ENCODE data around the gene ZXDC.

Gene ZXDC

GRCh38 chr3:126395846-126396513 lies 79.7 kb downstream of the ZXDC start:
- DNase-seq (ENCODE audit: low read depth in 2 of 2), result no peak

- no peak for DNase-seq (ENCODE audit: low read depth in 2 of 2)
Observed at GRCh38 chr3:126394977-126395321, 80.7 kb downstream of the ZXDC start.

- DNase-seq (ENCODE audit: low read depth in 2 of 2), result no peak
Observed at GRCh38 chr3:126394179-126394976, 81.3 kb downstream of the ZXDC start, which contains the start of gene CFAP100. CFAP100 (plus strand) TSS chr3:126394909; CDS start chr3:126396001, 1,092 bp downstream.

GRCh38 chr3:126393563-126393962 lies 82.1 kb downstream of the ZXDC start:
- no peak for DNase-seq (ENCODE audit: low read depth in 2 of 2)

- no peak for DNase-seq (ENCODE audit: low read depth in 2 of 2)
Observed at GRCh38 chr3:126392246-126392645, 83.4 kb downstream of the ZXDC start.

- no peak for DNase-seq (ENCODE audit: low read depth in 2 of 2)
Observed at GRCh38 chr3:126391631-126392030, 84.1 kb downstream of the ZXDC start.

- DNase-seq (ENCODE audit: low read depth in 2 of 2), result no peak
Observed at GRCh38 chr3:126390751-126391150, 84.9 kb downstream of the ZXDC start.

GRCh38 chr3:126390201-126390600 lies 85.5 kb downstream of the ZXDC start:
- DNase-seq (ENCODE audit: low read depth in 2 of 2), result no peak

- no peak for DNase-seq (ENCODE audit: low read depth in 2 of 2)
Observed at GRCh38 chr3:126389794-126390146, 85.9 kb downstream of the ZXDC start.

GRCh38 chr3:126389112-126389793 lies 86.4 kb downstream of the ZXDC start:
- no peak for DNase-seq (ENCODE audit: low read depth in 2 of 2)

Data from stimulated activated CD4-positive, alpha-beta T cell treated with anti-CD3 and anti-CD28 coated beads, Interleukin-1b, Interleukin-23, amount 100 ng/mL, for 1 hour (primary cell).